Type B pancreatic cell (in vitro differentiated cells): ENCODE measurements around the gene MMRN1. TPM values are rescaled to one million over a fixed set of nuclear protein-coding genes. Genes with fewer than 3 reads are reported as not detected.

Experiments used
- DNase-seq: peaks from one replicate; pipeline ENCODE4 v3.0.0; 2021; ENCODE audit warnings: mixed read lengths; ENCODE audit not compliant: unreplicated experiment; ENCODE audit errors: extremely low spot score
- H3K27ac Mint-ChIP-seq: 2 replicates; pipeline ENCODE4 v1.8.0; 2021; ENCODE audit warnings: mild to moderate bottlenecking, mixed read lengths
- H3K27me3 Mint-ChIP-seq: 2 replicates; pipeline ENCODE4 v1.8.0; 2021; ENCODE audit warnings: mixed read lengths
- H3K36me3 Mint-ChIP-seq: 2 replicates; pipeline ENCODE4 v1.8.0; 2021; ENCODE audit warnings: mixed read lengths
- H3K4me1 Mint-ChIP-seq: one replicate; pipeline ENCODE4 v1.8.0; 2021; ENCODE audit warnings: mixed read lengths; ENCODE audit not compliant: unreplicated experiment
- H3K4me3 Mint-ChIP-seq: 2 replicates; pipeline ENCODE4 v1.8.0; 2021; ENCODE audit warnings: mild to moderate bottlenecking, mixed read lengths
- H3K9me3 Mint-ChIP-seq: 2 replicates; pipeline ENCODE4 v1.8.0; 2021; ENCODE audit warnings: mixed read lengths
- total RNA-seq: library from RNA; stranded (reverse); gene quantifications from 2 replicates; pipeline ENCODE4 v1.2.1, GENCODE V29; 2021; ENCODE audit warnings: low replicate concordance
- TF ChIP-seq, protein P1 (sequence below): fragments of 200-600 bp; sonication (generic); conservative IDR thresholded peaks from 2 replicates; pipeline ENCODE4 v1.5.0; 2021; ENCODE audit warnings: antibody characterized with exemption, mild to moderate bottlenecking

The MMRN1 gene
- total RNA-seq, 1 donor from 2014 or later = 4.7 TPM

DNA sequence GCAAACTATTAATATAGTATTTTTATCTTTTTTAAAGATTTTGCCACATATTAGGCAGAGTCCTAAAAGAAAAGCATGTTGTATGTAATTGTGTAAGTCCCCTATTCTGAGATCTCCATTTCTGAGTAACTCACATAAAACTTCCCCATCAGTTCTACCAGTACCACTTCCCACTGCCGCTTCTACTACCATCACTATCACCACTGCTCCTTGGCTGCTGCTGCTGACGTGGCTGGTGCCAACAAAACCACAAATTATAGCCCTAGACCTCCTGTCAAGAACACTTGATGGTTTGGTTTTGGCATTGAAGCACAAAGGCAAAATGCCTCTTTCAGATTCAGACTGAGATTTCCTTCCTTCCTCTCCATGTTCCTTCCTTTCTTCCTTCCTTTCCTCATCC, 106.4 kb downstream of the MMRN1 start:
- no peak overlapping the region for H3K27ac Mint-ChIP-seq
- peaks cover 29% of the 10 kb centered on the region for H3K27me3 Mint-ChIP-seq
- H3K4me3 Mint-ChIP-seq = no peak overlapping the region
- no peaks in the 10 kb centered on the region for H3K9me3 Mint-ChIP-seq
- TF ChIP-seq, protein P1, sequence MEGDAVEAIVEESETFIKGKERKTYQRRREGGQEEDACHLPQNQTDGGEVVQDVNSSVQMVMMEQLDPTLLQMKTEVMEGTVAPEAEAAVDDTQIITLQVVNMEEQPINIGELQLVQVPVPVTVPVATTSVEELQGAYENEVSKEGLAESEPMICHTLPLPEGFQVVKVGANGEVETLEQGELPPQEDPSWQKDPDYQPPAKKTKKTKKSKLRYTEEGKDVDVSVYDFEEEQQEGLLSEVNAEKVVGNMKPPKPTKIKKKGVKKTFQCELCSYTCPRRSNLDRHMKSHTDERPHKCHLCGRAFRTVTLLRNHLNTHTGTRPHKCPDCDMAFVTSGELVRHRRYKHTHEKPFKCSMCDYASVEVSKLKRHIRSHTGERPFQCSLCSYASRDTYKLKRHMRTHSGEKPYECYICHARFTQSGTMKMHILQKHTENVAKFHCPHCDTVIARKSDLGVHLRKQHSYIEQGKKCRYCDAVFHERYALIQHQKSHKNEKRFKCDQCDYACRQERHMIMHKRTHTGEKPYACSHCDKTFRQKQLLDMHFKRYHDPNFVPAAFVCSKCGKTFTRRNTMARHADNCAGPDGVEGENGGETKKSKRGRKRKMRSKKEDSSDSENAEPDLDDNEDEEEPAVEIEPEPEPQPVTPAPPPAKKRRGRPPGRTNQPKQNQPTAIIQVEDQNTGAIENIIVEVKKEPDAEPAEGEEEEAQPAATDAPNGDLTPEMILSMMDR = no peak
- no peaks in the 10 kb centered on the region for H3K36me3 Mint-ChIP-seq
- DNase-seq = no peak
- H3K4me1 Mint-ChIP-seq = peaks cover 16% of the 10 kb centered on the region

DNA sequence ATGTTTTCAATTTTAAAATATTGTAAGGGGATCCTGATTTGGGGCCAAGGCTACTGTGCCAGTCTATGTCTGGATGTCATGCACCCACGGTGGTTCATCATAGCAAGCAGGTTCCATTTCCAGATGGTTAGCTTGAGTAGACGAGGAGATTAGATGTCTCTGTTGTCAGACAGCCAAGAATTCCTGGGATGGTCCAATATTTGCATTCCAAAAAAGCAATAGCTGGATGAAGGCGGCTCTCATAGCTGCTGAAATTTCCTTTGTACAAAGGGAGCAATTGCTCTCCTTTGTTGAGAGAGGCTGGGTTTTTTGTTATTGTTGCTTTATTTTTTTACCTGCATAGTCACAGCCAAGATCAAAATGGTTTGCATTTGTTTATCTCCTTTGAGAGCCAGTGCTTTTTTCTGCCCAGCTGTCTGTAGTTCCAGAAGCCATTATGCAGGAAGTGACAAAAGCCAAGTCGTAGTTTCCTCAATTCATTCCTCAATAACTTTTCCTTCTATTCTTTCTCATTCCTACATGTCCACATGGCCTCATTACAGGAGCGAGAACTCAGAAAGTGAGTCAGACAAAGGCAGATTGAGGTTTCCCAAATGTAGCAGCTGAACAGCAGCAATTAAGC, 107.9 kb downstream of the MMRN1 start:
- Mint-ChIP-seq H3K27ac (no peak overlapping the region), H3K36me3 (no peaks in the 10 kb centered on the region), H3K4me1 (peaks cover 11% of the 10 kb centered on the region), H3K27me3 (peaks cover 19% of the 10 kb centered on the region), H3K4me3 (no peak overlapping the region), H3K9me3 (no peaks in the 10 kb centered on the region)
- no peak for DNase-seq
- TF ChIP-seq, protein P1 = no peak

Other genes starting within 250 kb of the MMRN1 start
- gene SNCA, start 57.7 kb upstream of the MMRN1 start, total RNA-seq = 10.3 and 16.6 TPM in 2 replicates
- gene CCSER1, start 232.5 kb downstream of the MMRN1 start, total RNA-seq = 18.1 and 25.5 TPM in 2 replicates